ENCODE data around the gene C4orf50.
"Not testable (repeated sequence)": the region's sequence is repeated elsewhere in the genome, so short reads cannot be mapped to it uniquely, and the experiment has no call there.

The C4orf50 gene

DNA sequence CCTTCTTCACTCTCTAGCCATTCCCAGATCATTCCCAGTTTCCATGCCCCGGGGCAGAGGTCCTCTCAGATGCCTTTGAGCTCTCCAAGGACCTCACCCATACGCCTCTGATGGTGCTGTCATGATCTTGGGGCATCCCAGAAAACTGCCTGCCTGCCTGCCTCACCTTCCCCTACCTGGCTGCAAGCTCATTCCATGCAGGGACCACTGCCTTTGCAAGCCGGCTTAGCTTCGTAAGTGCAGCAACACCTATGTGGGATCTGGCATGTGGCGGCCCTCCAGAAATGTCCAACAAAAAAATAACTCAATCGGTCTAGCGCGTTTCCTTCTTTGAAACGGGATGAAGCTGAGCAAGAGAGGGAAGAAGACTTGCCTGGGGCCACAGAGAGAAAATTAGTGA is 53.0 kb downstream of the C4orf50 start:
- DNase-seq, result no peak

DNA sequence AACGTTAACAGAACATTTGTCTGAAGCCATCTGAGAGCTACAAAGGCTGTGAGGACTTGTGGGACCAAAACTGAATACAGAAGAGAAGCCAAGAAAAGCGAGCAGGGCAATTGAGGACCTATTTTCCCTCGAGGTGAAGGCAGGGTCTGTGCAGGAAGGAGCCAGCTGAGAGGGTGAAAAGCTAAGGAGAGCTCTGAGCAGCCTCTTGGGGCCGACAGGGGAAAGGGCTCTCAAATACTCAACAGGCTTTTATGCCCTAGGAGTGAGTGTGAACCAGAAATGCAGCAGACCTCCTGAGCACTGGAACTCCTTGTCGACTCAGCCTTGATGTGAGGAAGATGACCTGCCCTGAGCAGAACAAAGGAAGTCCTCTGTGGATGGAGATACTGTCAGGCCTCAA is 54.2 kb downstream of the C4orf50 start:
- no peak for DNase-seq

DNA sequence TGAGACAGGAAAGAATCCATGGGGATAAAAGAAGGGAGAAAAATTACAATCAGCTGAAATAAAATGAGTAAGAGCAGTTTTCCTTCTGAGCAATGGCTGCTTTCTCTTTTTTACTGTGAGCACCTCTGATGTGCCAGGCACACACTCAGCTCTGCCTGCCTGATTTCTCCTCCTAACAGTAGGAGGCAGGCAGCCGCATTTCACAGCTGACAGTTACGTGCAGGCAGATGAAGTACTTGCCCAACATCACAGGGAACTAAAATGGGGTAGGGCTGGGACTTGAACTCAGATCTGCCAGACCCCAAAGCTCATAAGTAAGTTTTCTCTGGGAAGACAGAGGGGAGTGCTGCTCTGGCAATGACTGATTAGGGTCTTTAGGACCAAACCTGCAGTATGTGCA is 54.6 kb downstream of the C4orf50 start:
- no peak for DNase-seq

DNA sequence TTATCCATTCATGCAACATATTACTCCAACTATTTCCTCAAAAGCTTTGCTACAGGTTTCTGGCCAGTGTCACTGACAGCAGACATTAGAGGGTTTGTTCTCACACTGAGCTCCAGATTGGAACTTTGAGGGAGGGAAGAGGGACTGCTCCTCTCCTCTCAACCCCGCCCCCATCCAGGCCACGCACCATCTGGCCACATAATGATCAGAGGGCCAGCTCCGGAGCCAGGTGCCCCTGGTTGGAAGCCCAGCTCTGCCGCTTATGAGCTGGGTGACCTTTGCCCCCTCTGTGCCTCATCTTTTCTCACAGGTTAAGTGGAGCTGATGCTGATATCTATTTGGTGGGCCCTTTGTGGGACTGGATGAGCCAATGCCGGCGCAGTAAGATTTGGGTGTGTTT is 55.8 kb downstream of the C4orf50 start:
- no peak for DNase-seq

DNA sequence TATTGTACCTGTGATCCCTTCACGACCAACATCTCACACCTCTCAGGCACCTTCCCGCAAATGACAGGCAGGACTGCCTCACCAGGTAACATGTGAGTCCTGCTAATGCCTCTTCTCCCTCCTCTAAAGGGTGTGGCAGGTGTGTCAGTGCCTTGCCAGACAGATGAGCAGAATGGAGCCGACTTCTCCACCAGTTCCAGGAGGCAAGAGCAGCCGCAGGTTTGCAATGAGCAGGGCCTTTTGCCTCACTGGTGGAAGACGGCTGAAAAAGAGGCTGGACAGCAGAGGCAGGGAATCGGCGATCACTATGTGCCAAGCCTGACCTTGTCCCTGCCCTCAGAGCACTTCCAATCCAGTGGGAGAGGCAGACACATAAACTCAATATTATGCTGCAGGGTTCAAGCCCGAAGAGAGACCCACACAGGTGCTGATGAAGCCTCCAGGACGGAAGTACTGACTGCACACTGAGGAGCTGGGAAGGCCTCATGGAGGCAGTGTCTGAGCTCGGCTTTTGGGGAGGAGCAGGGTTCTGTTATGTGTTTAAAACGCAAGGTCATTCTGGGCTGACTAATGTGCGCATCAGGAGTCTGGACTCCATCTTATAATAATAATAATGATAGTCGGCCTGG is 57.9 kb downstream of the C4orf50 start:
- DNase-seq, result no peak

DNA sequence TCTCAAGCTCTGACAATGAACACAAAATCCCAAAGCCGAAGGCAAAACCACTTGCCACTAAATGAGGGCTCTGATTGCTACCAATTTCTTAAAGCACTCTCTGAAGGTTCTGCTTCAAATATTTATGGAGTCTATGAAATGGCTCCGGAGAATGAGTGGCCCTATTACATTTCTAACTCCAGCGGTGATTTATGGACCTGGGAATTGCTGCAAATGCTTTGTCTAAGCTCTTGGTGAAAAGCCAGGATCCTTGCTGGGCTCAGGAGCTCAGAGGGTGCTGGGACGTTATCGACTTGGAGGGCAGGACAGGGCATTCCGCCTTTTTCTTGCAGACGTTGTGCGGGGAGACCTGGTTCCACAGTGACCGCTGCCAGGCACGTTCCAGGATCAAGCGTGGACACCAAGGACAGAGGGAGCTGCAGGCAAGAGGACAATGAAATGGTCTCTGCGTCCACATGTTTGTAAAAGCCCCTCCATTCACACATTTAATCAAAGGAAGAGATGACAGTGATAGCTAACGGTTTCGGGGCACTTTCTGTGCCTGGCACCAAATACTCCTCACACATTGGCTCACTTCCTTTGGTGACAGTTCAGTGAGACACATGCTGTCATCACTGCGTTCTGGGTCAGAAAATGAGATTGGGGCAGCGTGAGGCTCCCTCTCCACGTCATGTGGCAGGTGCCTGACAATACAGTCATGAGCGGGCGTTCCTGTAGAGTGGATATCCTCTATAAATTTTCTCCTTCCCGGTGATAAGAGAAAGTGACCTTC is 58.8 kb downstream of the C4orf50 start:
- no peak for DNase-seq

DNA sequence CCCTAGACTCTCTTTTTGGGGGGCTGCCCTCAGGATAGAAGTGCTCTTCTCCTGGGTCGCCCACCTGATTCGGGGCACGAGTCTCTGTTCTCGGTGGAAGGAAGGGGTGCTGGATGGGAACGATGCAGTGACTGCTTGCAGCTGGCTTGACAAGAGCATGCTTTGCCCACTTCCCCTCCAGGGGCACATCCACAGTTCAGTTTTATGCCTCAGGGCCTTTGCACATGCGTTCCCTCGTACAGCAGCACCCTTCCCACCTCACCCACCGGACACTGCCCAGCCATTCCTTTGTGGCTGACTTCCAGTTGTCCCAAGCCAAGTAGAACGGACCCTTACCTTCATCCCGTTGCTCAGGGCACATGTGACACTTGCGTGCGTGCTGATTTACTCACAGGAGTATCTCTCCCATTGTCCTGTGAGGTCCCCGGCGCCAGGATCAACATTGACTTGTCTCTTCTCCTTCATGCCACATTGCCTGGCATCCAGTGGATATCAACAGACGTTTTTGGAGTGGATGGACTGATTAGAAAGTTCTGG is 60.0 kb downstream of the C4orf50 start:
- no peak for DNase-seq

DNA sequence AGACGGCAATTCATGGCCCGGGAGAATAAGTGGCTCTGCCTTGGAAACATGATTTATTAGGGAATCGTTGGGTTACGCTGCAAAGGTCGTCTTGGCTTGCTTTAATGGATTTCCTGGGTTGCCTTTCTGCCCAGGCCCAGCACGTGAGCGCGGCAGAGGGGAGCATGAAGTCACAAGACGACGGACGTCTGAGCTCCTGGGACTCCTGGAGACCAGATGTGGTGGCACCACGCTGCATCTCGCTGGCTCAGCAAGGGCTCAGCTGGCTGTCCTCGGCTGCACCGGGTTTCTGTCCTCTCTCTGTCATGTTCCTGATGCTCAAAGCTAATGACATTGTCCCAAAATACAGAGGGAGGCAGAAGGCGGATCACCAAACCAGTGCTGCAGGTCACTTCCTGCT is 61.2 kb downstream of the C4orf50 start:
- no peak for DNase-seq

DNA sequence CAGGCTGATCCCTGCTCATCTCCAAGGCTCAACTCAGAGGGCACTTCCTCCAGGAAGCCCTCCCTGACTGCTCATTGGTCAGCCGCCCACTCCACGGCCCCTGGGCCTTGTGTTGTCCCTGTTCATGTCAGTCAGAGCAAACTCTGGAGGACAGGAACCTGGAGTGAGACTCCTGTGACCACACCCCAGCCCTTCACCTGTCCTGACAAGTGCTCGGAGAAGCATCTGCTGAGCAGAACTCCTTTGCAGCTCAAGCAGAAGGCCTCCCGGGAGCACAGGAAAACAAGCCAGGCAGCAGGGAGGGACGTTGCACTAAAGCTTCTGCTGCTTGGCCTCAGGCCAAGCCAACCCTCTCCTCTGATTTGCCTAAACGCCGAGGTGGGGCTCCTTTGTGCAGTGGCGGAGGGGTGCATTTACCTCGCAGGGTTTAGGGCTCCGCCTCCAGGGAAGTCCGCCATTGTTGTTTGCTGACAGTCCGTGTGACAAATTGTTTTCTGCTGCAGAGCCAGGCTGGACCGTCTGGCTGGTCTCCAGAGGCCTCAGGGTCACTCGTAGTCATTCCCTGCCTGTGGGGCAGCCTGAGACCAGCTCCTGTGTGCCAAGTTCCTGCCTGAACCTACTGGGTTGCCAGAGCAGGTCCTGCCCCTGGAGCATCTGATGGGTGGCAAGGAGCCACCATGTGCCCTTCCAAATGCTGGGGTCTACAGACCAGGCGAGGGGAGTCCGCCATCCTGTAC is 61.8 kb downstream of the C4orf50 start:
- DNase-seq, result no peak

DNA sequence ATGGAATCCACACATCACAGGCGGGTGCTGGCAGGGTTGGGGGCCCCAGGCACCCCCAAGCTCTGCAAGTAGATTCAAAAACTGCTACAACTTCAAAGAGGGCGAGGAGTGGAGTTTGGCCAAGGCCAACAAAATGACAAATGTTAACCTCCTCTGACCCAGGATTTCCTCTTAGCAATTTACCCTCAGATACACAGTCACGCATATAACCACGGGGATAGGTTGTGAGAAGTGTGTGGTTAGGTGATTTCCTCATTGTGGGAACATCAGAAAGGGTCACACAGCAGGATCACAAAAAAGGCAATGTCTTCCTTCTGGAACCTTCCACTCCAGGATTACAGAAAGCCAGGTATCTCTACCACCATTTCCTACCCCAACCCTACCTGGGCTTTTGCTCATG is 62.4 kb downstream of the C4orf50 start:
- DNase-seq, result peak; percentile 11

DNA sequence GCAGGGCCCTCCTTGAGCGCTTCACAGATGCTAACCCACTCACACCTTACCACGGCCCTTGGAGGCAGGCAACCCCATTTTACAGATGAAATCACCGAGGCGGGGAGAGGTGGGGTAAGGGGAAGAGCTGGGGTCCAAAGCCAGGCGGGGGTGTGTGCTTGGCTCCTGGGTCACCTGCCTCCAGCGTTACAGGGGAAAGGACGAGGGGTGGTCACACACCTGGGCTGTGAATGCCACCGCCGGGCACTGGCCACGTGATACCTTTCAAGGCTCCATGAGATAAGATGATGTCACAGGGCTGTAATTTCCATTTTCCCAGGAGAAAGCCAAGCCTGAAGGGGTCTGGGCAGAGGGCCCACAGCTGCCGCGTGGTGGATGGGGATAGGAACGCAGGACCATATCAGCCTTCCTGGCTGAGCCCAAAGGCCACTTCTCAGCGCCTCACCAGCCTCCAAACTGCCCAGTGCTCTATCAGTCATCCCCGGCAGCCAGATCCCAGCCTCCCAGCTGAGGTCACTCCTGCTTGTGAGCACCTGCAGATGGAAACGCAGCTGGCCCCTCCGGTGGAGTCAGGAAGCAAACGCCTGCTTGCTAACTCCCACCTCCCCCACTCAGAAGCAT is 62.9 kb downstream of the C4orf50 start:
- DNase-seq, result no peak

DNA sequence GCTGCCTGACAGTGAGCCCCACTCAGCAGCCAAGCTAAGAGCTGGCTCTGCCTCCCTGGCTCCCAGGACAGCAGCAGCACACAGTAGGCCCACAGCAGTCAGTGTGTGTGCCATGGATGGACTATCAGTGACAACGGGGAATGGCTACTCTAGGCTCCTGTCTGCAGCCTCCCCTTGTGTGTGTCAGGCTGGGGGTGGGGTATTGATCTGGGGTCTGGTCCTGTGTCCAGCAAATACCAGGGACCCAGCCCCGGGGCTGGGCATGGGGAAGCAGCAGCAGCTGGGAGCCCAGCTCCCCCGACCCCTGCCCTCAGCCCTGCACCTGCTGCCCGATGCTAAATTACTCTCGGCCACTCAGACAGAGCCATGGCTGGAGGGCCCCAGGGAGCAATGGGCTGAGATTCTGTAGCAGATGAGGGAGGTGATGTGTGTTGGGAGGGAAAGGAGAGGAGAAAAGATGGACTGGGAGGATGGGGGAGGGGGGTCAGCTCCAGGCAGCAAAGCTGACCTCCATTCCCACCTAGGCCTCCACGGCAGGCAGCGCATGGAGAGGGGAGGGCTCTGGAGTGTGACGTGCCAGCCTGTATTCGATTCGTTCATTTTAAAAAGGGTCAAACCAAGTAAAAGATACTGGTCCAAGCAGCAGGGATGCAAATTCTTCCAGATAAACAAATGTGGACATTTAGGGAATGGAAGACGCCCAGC is 64.0 kb downstream of the C4orf50 start:
- DNase-seq, result no peak

DNA sequence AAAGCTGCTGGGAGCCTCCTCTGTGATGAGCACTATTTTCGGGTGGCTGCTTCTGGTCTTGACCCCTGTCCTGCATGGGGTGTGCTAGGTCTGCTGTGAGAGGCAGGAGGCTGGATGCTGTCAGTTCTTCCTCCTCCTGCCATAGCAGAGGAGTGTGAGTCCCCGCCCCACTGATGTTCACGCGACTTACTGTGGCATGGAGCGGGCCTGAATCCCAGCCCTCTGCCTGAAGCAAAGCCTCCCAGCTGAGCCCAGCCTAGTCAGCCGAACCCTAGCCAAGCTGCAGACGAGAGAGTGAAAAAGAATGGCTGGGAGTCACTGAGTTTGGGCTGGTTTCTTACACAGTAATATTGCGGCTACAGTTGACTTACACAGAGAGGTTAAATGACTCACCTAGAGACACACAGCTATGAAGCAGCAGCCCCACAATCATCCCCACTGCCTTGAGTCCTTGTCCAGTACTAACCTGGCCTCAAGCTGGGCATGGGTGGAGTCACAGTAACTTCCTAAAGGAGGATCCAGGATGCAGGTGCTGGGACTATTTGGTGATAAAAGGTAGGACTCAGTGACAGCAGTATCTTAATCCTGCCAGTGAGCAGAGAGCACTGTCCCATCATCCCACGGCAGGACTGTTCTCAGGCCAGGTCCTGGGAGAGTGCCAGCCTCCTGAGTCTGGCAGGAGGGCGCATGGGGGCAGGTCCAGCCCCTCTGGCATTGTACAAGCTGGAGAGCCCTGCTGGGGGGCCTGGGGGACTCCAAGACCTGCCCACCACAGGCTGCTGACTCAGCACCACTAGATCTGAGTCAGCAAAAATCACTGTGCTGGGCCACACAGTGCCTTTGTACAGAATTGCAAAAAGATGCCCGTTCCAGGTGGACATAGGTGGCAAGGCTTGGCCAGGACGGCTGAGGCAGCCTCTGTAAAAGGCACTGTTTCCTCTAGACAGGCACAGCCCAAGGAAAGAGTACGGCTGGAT is 65.0 kb downstream of the C4orf50 start:
- DNase-seq, result peak; percentile 21

DNA sequence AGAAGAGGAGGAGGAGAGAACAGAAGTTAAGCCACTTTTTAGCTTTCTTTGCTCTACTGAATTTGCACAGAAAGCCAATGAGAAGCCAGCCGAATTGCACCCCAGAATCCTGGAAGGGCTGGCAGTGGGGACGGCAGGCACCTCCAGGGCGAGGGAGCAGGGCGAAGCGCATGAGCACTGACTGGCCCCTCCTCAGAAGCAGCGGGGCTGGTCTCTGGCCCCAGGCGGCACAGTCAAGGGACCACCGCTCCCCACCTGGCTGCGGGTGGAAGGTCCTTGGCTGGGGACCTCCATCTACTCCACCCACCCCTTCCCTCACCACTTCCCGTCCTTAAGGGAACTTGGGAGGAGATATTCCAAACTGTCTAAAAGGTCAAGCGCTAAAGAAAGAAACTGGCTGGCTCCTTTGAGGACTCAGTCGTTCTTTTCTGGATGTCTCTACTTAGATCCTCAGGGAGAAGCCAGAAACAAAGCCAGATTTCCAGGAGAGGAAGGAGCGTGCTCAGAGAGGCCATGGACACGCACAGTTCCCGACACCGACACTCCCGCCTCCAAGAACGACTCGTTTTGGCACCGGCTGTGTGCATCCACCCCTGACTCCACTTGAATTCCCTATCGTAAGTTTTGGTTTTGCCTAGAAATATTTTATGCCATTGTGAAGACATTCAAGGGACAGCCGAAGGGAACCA is 65.8 kb downstream of the C4orf50 start:
- no peak for DNase-seq

DNA sequence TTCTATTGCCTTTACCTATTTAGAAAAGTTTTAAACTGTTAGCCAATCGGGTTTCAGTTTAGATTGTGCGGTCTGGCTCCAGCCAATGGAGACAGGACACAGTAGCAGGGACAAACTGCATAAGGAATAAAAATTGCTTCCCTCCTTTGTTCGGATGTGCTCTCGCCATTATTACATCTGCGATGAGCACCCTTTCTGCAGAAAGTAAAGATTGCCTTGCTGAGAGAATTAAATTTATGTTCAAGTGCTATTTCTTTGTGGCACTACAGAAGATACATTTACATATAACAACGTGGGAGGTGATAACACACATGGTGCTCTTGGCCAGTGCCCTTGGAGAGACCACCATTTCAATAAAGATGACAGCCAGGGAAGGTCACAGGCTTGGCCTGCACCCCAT is 71.6 kb downstream of the C4orf50 start:
- not testable (repeated sequence) for DNase-seq

DNA sequence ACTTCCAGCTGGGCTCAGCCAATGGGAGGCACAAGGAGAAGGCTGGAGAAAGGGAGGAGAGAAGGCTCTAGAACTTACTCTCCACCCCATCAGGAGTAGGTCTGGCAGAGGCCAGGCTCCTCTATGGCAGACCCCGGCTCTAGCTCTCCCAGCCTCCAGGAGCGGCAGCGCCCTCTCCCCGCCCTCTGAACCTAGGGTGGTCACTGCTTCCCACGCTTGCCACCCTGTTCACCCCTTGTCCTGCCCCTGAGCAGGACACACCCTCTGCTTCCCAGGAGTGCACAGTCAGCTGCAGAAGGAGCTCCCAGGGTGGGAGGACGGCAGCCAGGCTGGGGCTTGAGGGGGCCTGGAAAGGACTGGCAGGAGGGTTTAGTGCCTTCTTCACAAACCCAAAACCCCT is 72.3 kb downstream of the C4orf50 start:
- DNase-seq, result no peak

DNA sequence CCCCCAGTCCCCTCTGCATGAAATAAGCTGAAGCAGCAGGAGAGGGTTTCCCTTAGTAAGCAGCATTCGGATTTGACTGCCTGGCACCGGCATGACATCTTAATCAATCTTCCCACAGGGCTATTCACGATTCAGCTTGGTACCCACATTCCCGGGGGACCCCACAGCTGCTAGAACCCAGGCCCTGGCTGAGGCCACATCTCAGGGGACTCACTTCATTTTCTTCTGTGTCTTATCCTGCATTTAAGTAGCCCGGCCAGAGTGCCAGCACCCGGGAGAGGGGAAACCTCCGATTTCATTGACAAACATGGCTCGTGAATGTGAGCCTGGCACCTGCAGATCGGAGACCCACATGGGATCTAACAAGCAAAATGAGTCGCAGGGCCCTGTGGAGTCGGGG is 73.1 kb downstream of the C4orf50 start:
- no peak for DNase-seq

DNA sequence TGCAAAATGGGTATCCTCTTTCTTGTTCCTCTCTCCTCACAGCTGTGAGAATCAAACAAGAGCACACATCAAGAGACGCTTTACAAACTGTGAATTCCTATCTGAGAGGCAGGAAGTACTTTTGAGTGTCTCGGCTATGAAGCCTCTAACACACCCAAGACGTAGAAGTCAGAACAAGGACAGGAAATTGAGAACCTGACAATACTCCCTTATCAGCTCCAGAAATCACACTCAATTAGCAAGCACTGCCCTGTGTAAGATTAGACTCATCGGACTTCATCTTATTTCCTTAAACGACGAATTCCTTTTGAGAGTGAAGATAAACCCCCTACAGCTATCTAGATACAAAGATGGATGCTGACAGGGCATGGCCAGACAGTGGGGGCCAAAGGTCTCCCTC is 74.7 kb downstream of the C4orf50 start:
- DNase-seq, result no peak

DNA sequence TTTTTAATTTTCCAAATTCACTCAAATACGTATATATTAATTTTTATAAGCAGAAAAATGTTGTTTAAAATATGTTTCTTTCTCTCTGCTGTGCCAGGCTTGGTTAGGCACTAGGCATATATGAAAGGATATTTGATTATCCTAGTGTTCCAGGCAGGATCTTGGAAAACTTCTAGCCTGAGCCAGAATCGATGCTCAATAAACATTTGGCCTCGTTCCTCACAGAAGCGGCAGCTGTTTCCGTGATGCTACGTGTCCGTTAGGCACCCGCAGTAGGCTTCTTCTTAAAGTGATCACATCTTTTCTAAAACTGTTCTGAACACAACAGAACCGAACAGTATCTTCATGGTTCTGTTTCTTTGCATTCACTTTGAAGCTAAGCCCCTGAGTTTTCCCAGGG is 75.3 kb downstream of the C4orf50 start:
- no peak for DNase-seq

DNA sequence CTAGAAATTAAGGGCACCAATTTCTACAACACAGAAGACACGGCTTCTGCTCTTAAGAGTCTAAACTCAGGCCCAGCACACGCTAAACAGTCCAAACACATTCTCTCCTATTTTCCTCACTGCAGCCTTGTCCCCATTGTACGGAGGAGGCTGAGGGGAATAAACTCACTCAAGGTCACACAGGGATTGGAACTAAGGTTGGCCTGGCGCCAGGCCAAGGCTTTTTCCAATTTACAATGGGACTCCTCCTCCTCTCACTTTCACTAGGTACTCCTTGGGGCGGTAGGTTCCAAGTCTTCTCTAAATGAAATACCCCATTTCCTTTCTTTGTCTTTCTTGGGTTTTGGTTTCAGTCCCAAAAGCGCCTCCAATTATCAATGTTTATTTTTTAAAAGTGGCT is 76.6 kb downstream of the C4orf50 start:
- DNase-seq, result no peak

Measured in NK-92 treated with Interleukin-12 subunit alpha and Interleukin-12 subunit beta, amount 100 ng/mL, for 24 hours (cell line).